Rectal smooth muscle tissue (tissue), 1 donor: ENCODE measurements around the gene TOMM22.
A peak's percentile ranks its signal among the peaks of the same experiment; 100 is the strongest.

ENCODE experiments used
- H3K27ac ChIP-seq: one replicate; pipeline ENCODE4 v1.7.0; 2013; ENCODE audit warnings: low read depth, low read length, inconsistent platforms
- H3K27me3 ChIP-seq: one replicate; pipeline ENCODE4 v1.7.0; 2013; ENCODE audit warnings: low read length; ENCODE audit not compliant: control insufficient read depth, insufficient read depth
- H3K36me3 ChIP-seq: one replicate; pipeline ENCODE4 v1.7.0; 2013; ENCODE audit warnings: low read length; ENCODE audit not compliant: control insufficient read depth, insufficient read depth
- H3K4me1 ChIP-seq: one replicate; pipeline ENCODE4 v1.7.0; 2013; ENCODE audit warnings: low read length; ENCODE audit not compliant: control insufficient read depth, insufficient read depth
- H3K4me3 ChIP-seq: one replicate; pipeline ENCODE4 v1.7.0; 2013; ENCODE audit warnings: low read length
- H3K9ac ChIP-seq: one replicate; pipeline ENCODE4 v1.7.0; 2013; ENCODE audit warnings: low read length

Gene TOMM22

DNA sequence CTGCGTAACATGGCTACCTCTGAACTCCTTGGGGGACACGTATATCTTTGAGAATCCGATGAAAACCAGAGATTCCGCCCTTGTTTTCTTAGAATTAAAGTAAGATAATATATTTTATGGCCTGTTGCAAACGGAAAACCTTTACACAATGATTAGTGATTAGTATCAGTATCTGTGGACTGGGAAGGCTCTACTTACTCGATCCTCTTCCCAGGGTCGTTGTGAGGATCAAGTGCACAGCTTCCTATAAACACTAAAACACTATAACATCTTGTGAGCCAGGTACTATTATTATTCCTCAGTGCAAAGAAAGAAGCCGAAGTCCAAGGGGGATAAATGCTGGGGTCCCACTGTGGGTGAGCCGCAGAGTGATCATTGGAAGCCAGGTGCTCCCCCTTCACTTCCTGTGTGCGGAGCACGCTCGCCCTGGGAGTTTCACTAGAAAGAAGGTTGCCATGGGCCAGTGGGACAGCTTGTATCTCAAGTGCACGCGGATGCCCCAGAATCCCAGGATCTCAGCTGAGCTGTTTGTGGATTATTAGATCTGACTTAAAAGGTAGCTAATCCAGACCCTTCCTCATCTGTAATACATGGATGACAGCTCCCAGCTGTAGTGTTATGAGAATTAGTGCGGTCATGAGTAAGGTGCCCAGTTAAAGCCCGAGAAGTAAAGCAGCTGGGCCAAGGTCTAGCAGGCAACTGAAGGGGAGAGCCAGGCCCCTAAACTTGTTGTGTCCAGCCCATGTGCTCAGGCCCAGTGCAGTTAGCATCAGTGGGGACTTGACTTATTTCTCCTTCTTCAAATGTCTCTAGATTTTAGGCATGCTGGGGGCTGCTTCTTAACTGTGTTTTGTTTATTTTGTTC is 24.5 kb upstream of the TOMM22 start:
- H3K27ac ChIP-seq, result peak overlapping the region; percentile 96

DNA sequence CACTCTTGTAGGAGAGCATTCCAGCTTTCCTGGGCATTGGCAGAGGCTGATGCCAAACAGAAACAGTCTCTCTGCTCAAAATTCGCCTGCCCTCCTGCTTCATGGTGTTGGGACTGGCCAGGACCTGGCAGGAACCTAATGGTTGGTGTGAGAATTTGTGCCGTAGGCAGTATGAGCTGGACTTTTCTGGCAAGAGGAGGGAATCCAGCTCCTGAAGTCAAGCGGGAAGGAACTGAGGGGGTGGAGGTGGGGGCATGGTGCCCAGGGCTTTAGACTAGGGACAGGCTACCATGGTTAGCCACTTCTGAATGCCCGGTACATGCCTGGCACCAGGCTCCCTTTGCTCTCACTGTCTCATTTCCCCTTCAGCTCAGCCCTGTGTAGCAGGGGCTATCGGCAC is 6.9 kb upstream of the TOMM22 start:
- no peaks in the 10 kb centered on the region for H3K27me3 ChIP-seq
- no peak overlapping the region for H3K27ac ChIP-seq
- no peak overlapping the region for H3K4me3 ChIP-seq
- H3K4me1 ChIP-seq, result no peaks in the 10 kb centered on the region
- no peak overlapping the region for H3K9ac ChIP-seq
- H3K36me3 ChIP-seq, result peaks cover 8% of the 10 kb centered on the region

More for the DNA sequence above, 24.5 kb upstream of the TOMM22 start:
- no peaks in the 10 kb centered on the region for H3K36me3 ChIP-seq
- peaks cover 9% of the 10 kb centered on the region for H3K4me1 ChIP-seq
- H3K9ac ChIP-seq, result peak overlapping the region; percentile 69
- no peaks in the 10 kb centered on the region for H3K27me3 ChIP-seq
- peak overlapping the region; percentile 92 for H3K4me3 ChIP-seq

DNA sequence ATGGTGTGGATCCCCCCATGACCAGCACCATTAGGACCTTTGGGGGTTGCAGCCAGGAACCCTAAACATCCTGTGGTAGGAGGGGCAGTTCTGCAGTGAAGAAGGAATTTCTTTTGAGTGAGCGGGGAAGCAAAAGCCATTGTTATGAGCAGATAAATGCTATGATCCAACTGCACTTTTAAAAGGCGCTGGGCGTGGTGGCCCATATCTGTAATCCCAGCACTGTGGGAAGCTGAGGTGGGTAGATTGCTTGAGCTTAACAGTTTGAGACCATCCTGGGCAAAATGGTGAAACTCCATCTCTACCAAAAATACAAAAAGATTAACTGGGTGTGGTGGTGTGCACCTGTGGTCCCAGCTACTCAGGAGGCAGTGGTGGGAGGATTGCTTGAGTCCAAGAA is 5.9 kb upstream of the TOMM22 start:
- Histone ChIP-seq H3K9ac (no peak overlapping the region), H3K4me1 (no peaks in the 10 kb centered on the region), H3K36me3 (peaks cover 8% of the 10 kb centered on the region), H3K4me3 (no peak overlapping the region), H3K27me3 (no peaks in the 10 kb centered on the region), H3K27ac (no peak overlapping the region)

DNA sequence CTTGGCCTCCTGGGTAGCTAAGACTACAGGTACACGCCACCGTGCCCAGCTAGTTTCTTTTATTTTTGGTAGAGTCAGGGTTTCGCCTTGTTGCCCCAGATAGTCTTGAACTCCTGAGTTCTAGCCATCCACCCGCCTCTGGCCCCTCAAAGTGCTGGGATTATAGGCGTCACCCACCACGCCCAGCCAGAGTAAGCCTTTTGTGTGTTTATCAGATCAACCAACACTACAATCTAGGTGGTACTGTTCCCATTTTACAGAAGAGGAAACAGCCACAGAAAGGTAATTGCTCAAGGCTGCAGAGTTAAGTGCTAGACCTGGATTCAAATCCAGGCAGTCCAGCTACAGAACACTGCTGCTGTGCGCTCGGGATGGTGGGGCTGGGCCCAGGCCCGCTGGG is 3.1 kb downstream of the TOMM22 start:
- peaks cover 38% of the 10 kb centered on the region for H3K36me3 ChIP-seq
- no peaks in the 10 kb centered on the region for H3K27me3 ChIP-seq
- no peak overlapping the region for H3K27ac ChIP-seq
- no peak overlapping the region for H3K4me3 ChIP-seq
- H3K9ac ChIP-seq, result no peak overlapping the region
- peaks cover 10% of the 10 kb centered on the region for H3K4me1 ChIP-seq

DNA sequence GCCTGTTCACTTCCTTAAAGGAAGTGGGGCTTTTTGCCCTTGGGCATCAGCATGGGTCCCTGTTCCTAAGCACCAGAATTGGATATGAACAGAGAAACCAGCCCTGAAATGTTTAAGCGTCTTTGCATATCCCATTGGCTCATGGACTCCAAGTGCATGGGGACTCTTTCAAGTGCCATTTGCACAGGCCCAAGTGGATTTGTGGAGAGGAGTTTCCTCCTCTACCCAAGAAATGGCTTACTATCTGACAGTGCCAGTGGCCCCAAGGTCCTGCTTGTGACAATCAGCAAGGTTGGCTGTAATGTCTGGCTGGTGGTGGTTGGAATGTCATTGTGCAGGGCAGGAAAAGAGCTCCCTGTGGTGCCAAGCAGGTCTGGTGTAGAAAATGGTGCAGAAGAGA is 4.0 kb downstream of the TOMM22 start:
- peaks cover 38% of the 10 kb centered on the region for H3K36me3 ChIP-seq
- no peak overlapping the region for H3K27ac ChIP-seq
- peaks cover 10% of the 10 kb centered on the region for H3K4me1 ChIP-seq

DNA sequence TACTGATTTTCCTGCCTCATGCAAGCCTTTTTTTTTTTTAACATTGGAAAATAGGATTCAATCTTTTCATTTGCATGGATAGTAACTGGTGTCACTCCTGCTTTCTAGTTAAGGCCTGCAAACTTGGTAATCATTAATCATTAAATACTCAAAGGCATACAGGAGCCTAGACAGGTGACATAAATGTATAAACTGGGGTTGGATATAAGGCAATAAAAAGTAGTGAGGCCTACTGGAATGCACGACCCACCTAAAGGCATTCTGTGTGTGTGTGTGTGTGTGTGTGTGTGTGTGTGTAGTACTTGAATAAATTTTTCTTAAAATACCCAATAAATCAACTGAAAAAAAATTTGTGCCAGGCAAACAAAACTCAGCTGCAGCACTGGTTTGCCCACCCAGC is 7.9 kb downstream of the TOMM22 start:
- no peaks in the 10 kb centered on the region for H3K4me1 ChIP-seq
- H3K27me3 ChIP-seq, result no peaks in the 10 kb centered on the region
- H3K27ac ChIP-seq, result no peak overlapping the region
- peaks cover 28% of the 10 kb centered on the region for H3K36me3 ChIP-seq
- H3K4me3 ChIP-seq, result no peak overlapping the region
- no peak overlapping the region for H3K9ac ChIP-seq

More for the DNA sequence above, 4.0 kb downstream of the TOMM22 start:
- Histone ChIP-seq H3K27me3 (no peaks in the 10 kb centered on the region), H3K9ac (no peak overlapping the region), H3K4me3 (no peak overlapping the region)

DNA sequence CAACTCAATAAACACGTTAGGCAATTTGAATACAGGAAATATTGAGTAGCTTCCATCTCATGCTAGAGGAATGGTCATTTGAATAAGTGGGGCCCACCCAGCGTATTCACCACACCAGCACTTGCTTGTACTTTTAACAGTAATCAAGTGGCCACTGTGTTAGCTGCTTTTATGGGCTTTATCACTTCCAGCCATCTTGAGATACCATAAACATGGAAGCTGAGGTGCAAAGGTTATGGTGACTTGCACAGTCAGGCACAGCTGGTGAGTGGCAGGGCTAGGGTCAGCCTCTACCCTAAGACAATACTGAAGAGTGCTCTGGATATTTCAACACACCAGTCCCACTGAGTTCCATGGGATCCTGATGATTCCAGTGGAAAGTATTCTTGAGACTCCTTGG is 12.3 kb downstream of the TOMM22 start:
- H3K9ac ChIP-seq, result no peak overlapping the region
- H3K27ac ChIP-seq, result no peak overlapping the region
- no peaks in the 10 kb centered on the region for H3K27me3 ChIP-seq
- peaks cover 15% of the 10 kb centered on the region for H3K4me1 ChIP-seq
- no peaks in the 10 kb centered on the region for H3K36me3 ChIP-seq
- H3K4me3 ChIP-seq, result no peak overlapping the region

DNA sequence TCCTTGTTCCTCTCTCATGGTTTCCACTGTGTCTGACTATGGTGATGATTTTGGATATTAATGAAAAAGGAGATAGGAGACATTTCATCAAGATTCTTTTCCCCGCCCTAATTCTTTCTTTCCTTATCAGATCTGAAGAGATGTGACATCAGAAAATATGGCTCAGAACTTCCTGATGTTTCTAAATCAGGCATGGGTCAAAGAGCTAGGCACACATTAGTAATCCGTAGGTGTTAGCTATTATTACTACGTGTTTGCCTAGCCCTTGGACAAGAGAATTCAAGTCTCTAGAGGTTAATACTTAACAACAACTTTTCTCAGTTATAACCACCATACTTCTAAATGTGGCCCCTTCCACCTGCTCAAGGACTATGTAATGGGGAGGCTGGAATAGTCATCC is 13.2 kb downstream of the TOMM22 start:
- Histone ChIP-seq H3K27me3 (no peaks in the 10 kb centered on the region), H3K36me3 (no peaks in the 10 kb centered on the region), H3K9ac (no peak overlapping the region), H3K4me3 (no peak overlapping the region), H3K27ac (no peak overlapping the region), H3K4me1 (peaks cover 23% of the 10 kb centered on the region)

DNA sequence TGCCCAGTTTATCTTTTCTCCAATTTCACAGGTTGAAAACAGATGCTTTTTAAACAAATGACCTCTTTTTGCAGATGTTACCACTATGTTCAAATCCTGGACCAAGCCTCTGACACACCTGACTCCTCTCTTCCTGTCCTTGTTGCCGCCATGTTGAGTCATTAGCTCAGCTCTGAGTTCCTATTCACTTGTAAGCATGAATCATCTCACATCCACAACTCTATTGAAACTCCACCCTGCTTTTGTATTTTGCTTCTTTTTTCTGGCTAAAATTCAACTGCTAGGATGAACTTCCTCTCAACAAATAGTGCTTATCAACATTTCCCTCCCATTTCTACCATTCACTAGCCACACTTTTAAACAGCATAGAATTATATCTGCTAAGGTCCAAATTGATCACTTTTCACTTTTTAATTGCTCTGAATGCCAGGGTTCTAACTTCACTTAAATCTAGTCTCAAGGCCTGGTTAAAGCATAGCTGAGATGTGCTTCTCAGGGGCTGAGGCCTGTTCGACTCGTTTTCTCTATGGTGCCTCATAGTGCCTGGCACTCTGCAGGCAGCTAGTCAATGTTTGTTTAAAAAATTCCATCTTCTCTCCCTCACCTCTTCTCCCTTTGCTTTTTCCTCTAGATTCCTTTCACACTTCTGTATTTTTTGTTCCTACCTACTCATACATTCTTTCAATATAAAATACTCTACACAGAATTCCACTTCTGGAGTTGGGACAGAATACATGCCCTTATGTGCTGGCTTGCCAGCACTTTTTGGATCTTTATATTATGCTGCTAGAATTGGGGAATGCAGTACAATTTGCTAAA is 15.1 kb downstream of the TOMM22 start:
- H3K27me3 ChIP-seq, result no peaks in the 10 kb centered on the region
- H3K9ac ChIP-seq, result no peak overlapping the region
- peaks cover 26% of the 10 kb centered on the region for H3K4me1 ChIP-seq
- no peak overlapping the region for H3K27ac ChIP-seq
- no peaks in the 10 kb centered on the region for H3K36me3 ChIP-seq
- H3K4me3 ChIP-seq, result no peak overlapping the region

DNA sequence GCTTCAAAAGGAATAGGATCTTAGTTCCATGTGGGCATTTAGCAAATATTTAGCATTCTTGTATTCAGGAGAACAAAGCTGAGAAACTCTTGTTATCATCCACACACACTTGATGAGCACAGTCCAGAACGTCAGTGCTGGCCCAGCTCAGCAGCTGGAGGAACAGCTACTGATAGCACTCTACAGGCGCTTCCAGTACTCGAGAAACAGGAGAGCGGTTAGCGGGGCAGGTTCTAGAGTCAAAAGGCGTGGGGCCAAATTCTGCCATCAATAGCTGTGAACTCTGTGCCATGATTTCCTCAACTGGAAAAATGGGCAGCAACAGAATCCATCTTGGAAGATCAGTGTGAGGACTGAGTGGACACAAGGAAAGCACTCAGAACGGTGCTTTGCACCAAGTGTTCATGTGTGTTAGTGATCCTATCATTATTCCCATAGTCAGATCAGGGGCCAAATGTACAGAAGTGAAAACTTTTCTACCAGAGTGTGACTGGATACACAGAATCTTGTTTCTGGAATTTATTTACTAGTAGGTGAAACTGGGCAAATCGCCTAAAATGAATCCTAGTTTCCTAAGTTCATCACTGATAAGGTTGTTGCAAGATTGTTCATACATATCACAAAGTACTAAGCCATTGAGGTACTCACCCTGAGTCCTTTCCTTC is 15.8 kb downstream of the TOMM22 start:
- Histone ChIP-seq H3K4me1 (peaks cover 26% of the 10 kb centered on the region), H3K36me3 (no peaks in the 10 kb centered on the region), H3K27ac (no peak overlapping the region), H3K4me3 (no peak overlapping the region), H3K9ac (no peak overlapping the region), H3K27me3 (no peaks in the 10 kb centered on the region)

DNA sequence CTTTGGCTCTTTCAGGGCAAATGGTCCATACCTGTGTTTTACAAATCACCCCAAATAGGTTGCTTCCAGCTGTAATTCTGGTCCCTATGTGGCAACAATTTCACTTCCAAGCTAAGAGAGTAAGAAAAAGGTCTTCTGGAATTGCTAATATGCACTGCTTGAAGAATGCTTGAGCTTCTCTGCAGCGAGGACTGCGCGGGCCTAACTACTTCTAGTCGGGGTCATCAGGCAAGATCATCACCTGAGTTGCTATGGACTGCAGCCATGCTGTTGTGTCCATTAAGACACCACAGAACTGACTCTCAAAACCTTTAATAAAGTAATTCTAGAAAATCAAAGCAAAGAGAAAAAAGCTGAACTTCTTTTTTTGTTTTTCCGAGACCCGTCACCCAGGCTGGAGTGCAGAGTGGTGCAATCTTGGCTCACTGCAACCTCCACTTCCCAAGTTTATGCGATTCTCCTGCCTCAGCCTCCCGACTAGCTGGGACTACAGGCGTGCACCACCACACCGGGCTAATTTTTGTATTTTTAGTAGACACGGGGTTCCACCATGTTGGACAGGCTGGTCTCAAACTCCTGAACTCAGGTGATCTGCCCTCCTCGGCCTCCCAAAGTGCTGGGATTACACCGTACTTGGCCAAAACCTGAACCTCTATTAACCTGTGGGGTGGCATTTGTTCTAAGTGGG is 16.8 kb downstream of the TOMM22 start:
- Histone ChIP-seq H3K27ac (no peak overlapping the region), H3K4me3 (peak overlapping the region; percentile 22), H3K27me3 (no peaks in the 10 kb centered on the region), H3K9ac (no peak overlapping the region), H3K36me3 (no peaks in the 10 kb centered on the region), H3K4me1 (peaks cover 26% of the 10 kb centered on the region)

DNA sequence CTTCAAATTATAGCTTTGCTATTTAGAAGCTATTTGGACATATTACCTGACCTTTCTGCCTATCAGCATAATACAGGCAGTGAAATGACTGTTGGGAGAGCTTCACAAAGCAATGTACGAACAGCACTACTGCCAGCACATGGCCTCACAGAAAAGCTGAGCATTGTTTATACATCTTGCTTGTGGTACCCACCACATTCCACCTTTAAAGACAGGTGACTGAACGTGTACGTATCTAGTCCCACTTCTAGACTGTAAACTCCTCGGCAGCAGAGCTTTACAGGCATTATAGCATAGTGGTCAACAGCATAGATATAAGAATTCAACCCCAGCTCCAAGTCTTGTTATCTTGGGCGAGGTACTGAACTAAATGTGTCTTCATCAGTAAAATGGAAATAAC is 17.4 kb downstream of the TOMM22 start:
- peaks cover 26% of the 10 kb centered on the region for H3K4me1 ChIP-seq
- H3K36me3 ChIP-seq, result no peaks in the 10 kb centered on the region
- H3K4me3 ChIP-seq, result peak overlapping the region; percentile 65
- H3K27me3 ChIP-seq, result no peaks in the 10 kb centered on the region
- no peak overlapping the region for H3K27ac ChIP-seq
- no peak overlapping the region for H3K9ac ChIP-seq
